Gastrocnemius medialis (tissue), 4 donors: ENCODE results near the gene CCDC197. TPM values are rescaled to one million over a fixed set of nuclear protein-coding genes. Genes with fewer than 3 reads are reported as not detected.

Experiments used
- ATAC-seq, 2 donors: fragments of 150-250 bp; one replicate each; pipeline ENCODE4 v1.9.1; 2016
- DNase-seq, 2 donors: peaks; one replicate each; pipeline ENCODE4 v3.0.0-alpha.2; 2019
- H3K27ac ChIP-seq, 4 donors: fragments of 200-600 bp; sonication (generic); 1 replicate in 1 of 4; 2 replicates in 3 of 4; pipeline ENCODE4 v1.5.1; 2016 to 2018; ENCODE audit warnings: mild to moderate bottlenecking in 2 of 4, moderate library complexity in 1 of 4
- H3K27me3 ChIP-seq, 3 donors: fragments of 200-600 bp; sonication (generic) in 2 of 3; 1 replicate in 1 of 3; 2 replicates in 2 of 3; pipeline versions ENCODE4 v1.5.1 to v1.6.0; 2016 to 2019; ENCODE audit warnings: mild to moderate bottlenecking in 1 of 3, moderate library complexity in 1 of 3
- H3K36me3 ChIP-seq, 2 donors: fragments of 200-600 bp; sonication (generic) in 1 of 2; one replicate each; pipeline ENCODE4 v1.5.1; 2017 to 2018
- H3K4me1 ChIP-seq, 2 donors: fragments of 200-600 bp; sonication (generic) in 1 of 2; one replicate each; pipeline ENCODE4 v1.5.1; 2016 to 2017; ENCODE audit warnings: mild to moderate bottlenecking in 2 of 2
- H3K4me3 ChIP-seq, 4 donors: fragments of 200-600 bp; sonication (generic) in 3 of 4; 1 replicate in 1 of 4; 2 replicates in 3 of 4; pipeline ENCODE4 v1.5.1; 2016 to 2019; ENCODE audit warnings: mild to moderate bottlenecking in 2 of 4
- H3K9me3 ChIP-seq, 3 donors: fragments of 200-600 bp; sonication (generic) in 2 of 3; 1 replicate in 1 of 3; 2 replicates in 2 of 3; pipeline ENCODE4 v1.5.1; 2016 to 2019
- CTCF ChIP-seq, 5 experiments: fragments of 450-650 bp in 3 of 5; fragments of 200-600 bp in 2 of 5; sonication (generic) in 2 of 5; IDR thresholded peaks in 4 of 5; conservative IDR thresholded peaks in 1 of 5; 1 replicate in 4 of 5; 2 replicates in 1 of 5; pipeline ENCODE4 v1.5.1; 2016 to 2019; ENCODE audit warnings: antibody characterized with exemption in 5 of 5, mild to moderate bottlenecking in 3 of 5, moderate library complexity in 3 of 5
- POLR2A ChIP-seq, 2 donors: fragments of 450-650 bp; IDR thresholded peaks; one replicate each; pipeline ENCODE4 v1.6.1; 2017; ENCODE audit warnings: antibody characterized with exemption in 2 of 2, mild to moderate bottlenecking in 2 of 2, moderate library complexity in 2 of 2
- in situ Hi-C, 4 donors: fragments of 200-750 bp; cut with MboI; loops; one replicate each; pipeline versions ENCODE4 v1.15.0 to v1.8.0; 2017; ENCODE audit warnings: low sequenced_read_pairs in 4 of 4
- intact Hi-C: fragments of 100-400 bp; cut with DNase I; formaldehyde crosslinking; loops from one replicate; pipeline ENCODE4 v1.15.1; 2023; ENCODE audit warnings: low total_unique reads
- total RNA-seq, 4 donors: library from RNA; depleted of rRNA; stranded (reverse); fragments of >200 nt; gene quantifications; one replicate each; pipeline versions ENCODE4 v1.1.0 to v1.2.3, GENCODE V29; 2016

CCDC197 gene
- total RNA-seq, 4 donors from 2014 or later, result 0.56 to 0.61 TPM; not detected in 2

- H3K27me3 ChIP-seq, result no peaks in the 10 kb centered on the region
- H3K4me1 ChIP-seq, result peaks cover 0 to 4% of the 10 kb centered on the region in 2 donors
- intact Hi-C loops (no loop called here), in situ Hi-C loops (no loop called here)
- ATAC-seq (peak in 1 of 2 donors; percentile 31), DNase-seq (no peak)
- no peaks in the 10 kb centered on the region for H3K9me3 ChIP-seq
- no peak overlapping the region for H3K4me3 ChIP-seq
- no peak overlapping the region for H3K27ac ChIP-seq
- peaks cover 0 to 2% of the 10 kb centered on the region in 2 donors for H3K36me3 ChIP-seq
- no peak for TF ChIP-seq CTCF (IDR thresholded peaks at IDR 0.05 in 4 of 5, conservative IDR thresholded peaks at IDR 0.05 in 1 of 5)
- TF ChIP-seq POLR2A (IDR thresholded peaks at IDR 0.05), result no peak
Observed at GRCh38 chr14:94041551-94042346, 44.6 kb downstream of the CCDC197 start.

- Histone ChIP-seq H3K27ac (no peak overlapping the region), H3K36me3 (peaks cover 0 to 10% of the 10 kb centered on the region in 2 donors), H3K4me3 (no peak overlapping the region), H3K9me3 (no peaks in the 10 kb centered on the region), H3K27me3 (no peaks in the 10 kb centered on the region), H3K4me1 (peaks cover 0 to 4% of the 10 kb centered on the region in 2 donors)
- intact Hi-C loops, result no loop called here
- in situ Hi-C loops, result no loop called here
- no peak for ATAC-seq
- no peak for DNase-seq
- TF ChIP-seq POLR2A (IDR thresholded peaks at IDR 0.05), result no peak
- TF ChIP-seq CTCF (IDR thresholded peaks at IDR 0.05 in 4 of 5, conservative IDR thresholded peaks at IDR 0.05 in 1 of 5), result no peak
Observed at GRCh38 chr14:94042433-94043091, 45.5 kb downstream of the CCDC197 start.

GRCh38 chr14:94043111-94043755 lies 46.1 kb downstream of the CCDC197 start:
- DNase-seq (no peak), ATAC-seq (peak; percentile 59 to 64)
- Histone ChIP-seq H3K9me3 (no peaks in the 10 kb centered on the region), H3K4me3 (no peak overlapping the region), H3K4me1 (peaks cover 0 to 4% of the 10 kb centered on the region in 2 donors), H3K36me3 (peaks cover 0 to 17% of the 10 kb centered on the region in 2 donors), H3K27me3 (no peaks in the 10 kb centered on the region), H3K27ac (no peak overlapping the region)
- no peak for TF ChIP-seq CTCF (IDR thresholded peaks at IDR 0.05 in 4 of 5, conservative IDR thresholded peaks at IDR 0.05 in 1 of 5)
- no peak for TF ChIP-seq POLR2A (IDR thresholded peaks at IDR 0.05)
- intact Hi-C loops (no loop called here), in situ Hi-C loops (no loop called here)

- Histone ChIP-seq H3K36me3 (peaks cover 0 to 24% of the 10 kb centered on the region in 2 donors), H3K27ac (no peak overlapping the region), H3K4me3 (no peak overlapping the region), H3K4me1 (peaks cover 0 to 4% of the 10 kb centered on the region in 2 donors), H3K27me3 (no peaks in the 10 kb centered on the region), H3K9me3 (no peaks in the 10 kb centered on the region)
- TF ChIP-seq CTCF (IDR thresholded peaks at IDR 0.05 in 4 of 5, conservative IDR thresholded peaks at IDR 0.05 in 1 of 5) (no peak), POLR2A (IDR thresholded peaks at IDR 0.05) (no peak)
- intact Hi-C loops, result no loop called here
- in situ Hi-C loops, result no loop called here
- DNase-seq, result no peak
- no peak for ATAC-seq
Observed at GRCh38 chr14:94043756-94044475, 46.8 kb downstream of the CCDC197 start.
